Measurements from ENCODE around the gene FLNA.
"Not testable (repeated sequence)": the region's sequence is repeated elsewhere in the genome, so short reads cannot be mapped to it uniquely, and the experiment has no call there.

Gene FLNA

GRCh38 chrX:154328646-154329045, 45.8 kb downstream of the FLNA start:
- DNase-seq, result no peak

- no peak for DNase-seq
Observed at GRCh38 chrX:154327038-154327820, 47.2 kb downstream of the FLNA start.

GRCh38 chrX:154325541-154325940, 48.9 kb downstream of the FLNA start:
- DNase-seq, result no peak

- no peak for DNase-seq
Observed at GRCh38 chrX:154323537-154323936, 50.9 kb downstream of the FLNA start.

GRCh38 chrX:154322890-154323289, 51.5 kb downstream of the FLNA start:
- DNase-seq, result no peak

- no peak for DNase-seq
Observed at GRCh38 chrX:154321594-154321993, 52.8 kb downstream of the FLNA start.

- DNase-seq, result no peak
Observed at GRCh38 chrX:154321152-154321551, 53.3 kb downstream of the FLNA start.

GRCh38 chrX:154320406-154320805, 54.0 kb downstream of the FLNA start:
- DNase-seq, result no peak

GRCh38 chrX:154317391-154317995, 56.9 kb downstream of the FLNA start:
- DNase-seq, result no peak

GRCh38 chrX:154315416-154315815, 59.0 kb downstream of the FLNA start:
- no peak for DNase-seq

GRCh38 chrX:154313147-154313546, 61.3 kb downstream of the FLNA start:
- no peak for DNase-seq

GRCh38 chrX:154312116-154312515, 62.3 kb downstream of the FLNA start:
- DNase-seq, result no peak

- no peak for DNase-seq
Observed at GRCh38 chrX:154310616-154311536, 63.6 kb downstream of the FLNA start.

GRCh38 chrX:154309041-154309775, 65.2 kb downstream of the FLNA start:
- DNase-seq, result no peak

- DNase-seq, result no peak
Observed at GRCh38 chrX:154308108-154308946, 66.1 kb downstream of the FLNA start.

- DNase-seq, result no peak
Observed at GRCh38 chrX:154307202-154307601, 67.2 kb downstream of the FLNA start.

GRCh38 chrX:154305541-154306205, 68.8 kb downstream of the FLNA start:
- no peak for DNase-seq

- DNase-seq, result no peak
Observed at GRCh38 chrX:154304846-154305245, 69.6 kb downstream of the FLNA start.

- DNase-seq, result no peak
Observed at GRCh38 chrX:154303476-154303875, 71.0 kb downstream of the FLNA start.

- not testable (repeated sequence) for DNase-seq
Observed at GRCh38 chrX:154302998-154303397, 71.4 kb downstream of the FLNA start.

- DNase-seq, result no peak
Observed at GRCh38 chrX:154300816-154301215, 73.6 kb downstream of the FLNA start.
